GM10248 (cell line): Measurements from ENCODE around the gene LITAF.
A peak's percentile ranks its signal among the peaks of the same experiment; 100 is the strongest.

ENCODE experiments used
- CTCF ChIA-PET: fragments of 300-600 bp; sonication (Branson Sonifier 250); formaldehyde crosslinking; extraction: SDS; loops from one replicate; lab custom pipeline; 2021; ENCODE audit warnings: antibody characterized with exemption; lab: Yijun Ruan, JAX
- POLR2A ChIA-PET: fragments of 350-650 bp; sonication (Branson Sonifier 250); formaldehyde crosslinking; extraction: SDS; loops from one replicate; lab custom pipeline; 2020; ENCODE audit warnings: antibody characterized with exemption; lab: Yijun Ruan, JAX
- DNase-seq: peaks from one replicate; pipeline ENCODE4 v3.0.0; 2012; ENCODE audit errors: extremely low spot score
- TF ChIP-seq, protein P1 (sequence below): IDR thresholded peaks from 2 replicates; pipeline ENCODE4 v1.5.1; 2012; ENCODE audit warnings: mild to moderate bottlenecking, low read depth; ENCODE audit errors: extremely low read depth, missing control alignments, control extremely low read depth

Gene LITAF

DNA sequence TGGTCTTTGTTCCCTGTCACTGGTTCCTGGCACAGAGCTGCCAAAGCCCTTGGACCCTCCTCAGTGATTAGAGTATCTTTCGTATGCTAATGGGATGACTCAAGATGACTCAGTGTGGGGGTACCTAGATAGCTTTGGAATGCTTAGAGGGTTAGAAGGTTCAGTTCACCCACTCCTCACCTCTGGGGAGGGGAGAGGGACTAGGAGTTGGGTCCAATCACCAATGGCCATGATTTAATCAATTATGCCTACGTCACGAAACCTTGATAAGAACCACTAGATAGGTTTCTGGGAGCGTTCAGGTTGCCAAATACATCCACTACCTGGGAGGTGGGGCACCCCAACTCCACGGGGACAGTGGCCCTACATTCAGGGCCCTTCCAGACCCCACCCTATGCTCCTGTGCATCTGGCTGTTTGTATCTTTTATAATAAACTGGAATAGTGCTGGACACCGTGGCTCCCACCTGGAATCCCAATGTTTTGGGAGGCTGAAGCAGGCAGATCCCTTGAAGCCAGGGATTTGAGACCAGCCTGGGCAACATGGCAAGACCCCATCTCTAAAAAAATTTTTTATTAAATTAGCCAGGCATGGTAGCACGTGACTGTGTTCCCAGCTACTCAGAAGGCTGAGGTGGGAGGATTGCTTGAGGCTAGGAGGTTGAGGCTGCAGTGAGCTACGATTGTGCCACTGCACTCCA lies 29.2 kb upstream of the LITAF start:
- ChIA-PET CTCF (interaction anchor here (1.4 to 1.5 kb wide), 2 partner anchors 8 to 103 kb away, joined by 3 to 4 read pairs; no protein-coding TSS in a partner anchor), POLR2A (interaction anchor here (0.6 kb wide), 1 partner anchor 918 kb away, joined by 5 read pairs; no protein-coding TSS in a partner anchor)
- TF ChIP-seq, protein P1, sequence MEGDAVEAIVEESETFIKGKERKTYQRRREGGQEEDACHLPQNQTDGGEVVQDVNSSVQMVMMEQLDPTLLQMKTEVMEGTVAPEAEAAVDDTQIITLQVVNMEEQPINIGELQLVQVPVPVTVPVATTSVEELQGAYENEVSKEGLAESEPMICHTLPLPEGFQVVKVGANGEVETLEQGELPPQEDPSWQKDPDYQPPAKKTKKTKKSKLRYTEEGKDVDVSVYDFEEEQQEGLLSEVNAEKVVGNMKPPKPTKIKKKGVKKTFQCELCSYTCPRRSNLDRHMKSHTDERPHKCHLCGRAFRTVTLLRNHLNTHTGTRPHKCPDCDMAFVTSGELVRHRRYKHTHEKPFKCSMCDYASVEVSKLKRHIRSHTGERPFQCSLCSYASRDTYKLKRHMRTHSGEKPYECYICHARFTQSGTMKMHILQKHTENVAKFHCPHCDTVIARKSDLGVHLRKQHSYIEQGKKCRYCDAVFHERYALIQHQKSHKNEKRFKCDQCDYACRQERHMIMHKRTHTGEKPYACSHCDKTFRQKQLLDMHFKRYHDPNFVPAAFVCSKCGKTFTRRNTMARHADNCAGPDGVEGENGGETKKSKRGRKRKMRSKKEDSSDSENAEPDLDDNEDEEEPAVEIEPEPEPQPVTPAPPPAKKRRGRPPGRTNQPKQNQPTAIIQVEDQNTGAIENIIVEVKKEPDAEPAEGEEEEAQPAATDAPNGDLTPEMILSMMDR: no peak
- DNase-seq: no peak

DNA sequence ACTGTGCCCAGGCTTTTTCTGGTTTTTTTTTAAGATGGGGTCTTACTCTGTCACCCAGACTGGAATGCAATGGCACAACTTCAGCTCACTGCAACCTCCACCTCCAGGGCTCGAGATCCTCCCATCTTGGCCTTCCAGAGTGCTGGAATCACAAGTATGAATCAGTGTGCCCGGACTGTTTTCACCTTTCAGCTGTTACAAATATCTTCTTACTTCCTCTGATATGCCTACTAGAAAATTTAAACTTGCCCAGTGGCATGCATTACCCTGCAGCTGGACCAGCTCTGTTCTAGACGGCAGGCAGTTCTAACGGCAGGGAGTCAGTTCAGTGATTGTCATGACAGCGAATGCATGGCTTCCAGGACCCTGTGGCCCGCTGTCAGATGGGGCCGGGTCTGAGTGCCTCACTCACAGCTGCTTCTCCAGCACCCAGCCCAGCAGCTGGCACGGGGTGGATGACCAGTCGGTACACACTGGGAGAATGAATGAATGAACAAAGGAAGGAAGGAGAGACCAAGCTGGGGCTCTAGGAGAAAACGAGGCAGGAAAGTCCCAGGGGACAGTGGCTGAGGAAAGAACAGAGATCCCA lies 28.0 kb upstream of the LITAF start:
- ChIA-PET CTCF (interaction anchor here (1.4 kb wide), 1 partner anchor 104 kb away, joined by 3 read pairs; no protein-coding TSS in a partner anchor), POLR2A (no interaction called here)
- TF ChIP-seq, protein P1: no peak
- DNase-seq: no peak

DNA sequence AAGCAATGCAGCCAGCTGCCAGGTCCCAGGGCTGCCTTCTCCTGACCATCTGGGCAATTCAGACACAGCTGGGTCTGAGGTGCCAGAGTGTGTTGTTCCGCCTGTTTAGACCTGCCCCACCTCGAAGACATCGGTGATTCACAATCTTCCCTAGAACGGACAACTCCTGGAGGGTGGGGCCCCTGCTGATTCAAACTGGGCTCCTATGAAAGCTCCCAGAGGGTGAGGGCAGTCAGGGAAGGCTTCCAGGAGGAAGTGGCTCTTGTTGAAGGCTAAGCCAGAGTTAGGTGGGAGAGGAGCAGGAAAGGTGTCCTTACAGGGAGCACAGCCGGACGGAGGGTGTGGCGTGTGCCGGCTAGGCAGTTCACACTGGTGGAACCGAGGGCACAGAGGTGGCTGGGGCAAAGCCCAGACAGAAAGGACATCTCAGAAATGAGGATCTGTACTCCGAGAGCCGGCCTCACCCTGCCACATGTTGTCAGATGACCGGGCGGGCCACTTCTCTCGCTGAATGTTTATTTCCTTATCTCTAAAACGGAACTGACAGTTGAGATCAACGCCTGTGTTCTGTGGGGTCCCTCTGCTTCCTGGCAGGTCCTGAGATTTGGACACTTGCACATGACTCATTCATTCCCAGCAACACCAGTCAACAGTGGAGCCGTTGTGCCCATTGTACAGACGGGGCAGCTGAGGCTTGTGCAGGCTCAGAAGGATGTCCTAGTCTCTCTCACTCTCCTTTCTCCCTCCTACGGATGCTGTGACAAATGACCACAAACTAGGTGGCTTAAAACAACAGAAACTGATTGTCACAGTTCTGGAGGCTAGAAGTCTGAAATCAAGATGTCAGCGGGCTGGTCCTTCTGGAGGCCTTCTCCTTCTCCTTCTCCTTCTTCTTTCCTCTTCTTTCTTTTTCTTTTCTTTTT lies 26.9 kb upstream of the LITAF start:
- POLR2A ChIA-PET: interaction anchor here (0.6 kb wide), 1 partner anchor 26 kb away, joined by 12 read pairs; no protein-coding TSS in a partner anchor
- DNase-seq: peak; percentile 62
- TF ChIP-seq, protein P1: no peak
- CTCF ChIA-PET: interaction anchor here (1.1 to 2.0 kb wide), 4 partner anchors 13 to 206 kb away, joined by 3 to 8 read pairs (median 4); no protein-coding TSS in a partner anchor

DNA sequence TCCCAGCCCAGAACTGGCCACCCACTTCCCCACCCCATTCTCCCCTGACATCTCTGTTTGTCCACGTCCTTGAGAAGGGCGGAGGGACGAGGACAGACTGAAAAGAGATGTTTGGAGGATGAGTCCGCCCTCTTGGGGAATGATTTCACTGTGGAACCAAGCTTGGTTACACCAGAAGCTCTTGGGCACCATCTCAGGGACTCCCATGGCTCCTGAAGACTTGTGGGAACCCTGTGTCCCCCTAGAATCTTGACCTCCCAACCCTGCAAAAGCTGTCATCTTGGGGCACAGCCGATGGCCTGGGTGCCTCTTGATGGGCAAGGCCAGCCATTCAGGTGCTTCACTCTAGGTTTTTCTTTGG lies 25.9 kb upstream of the LITAF start:
- no peak for DNase-seq
- ChIA-PET POLR2A (interaction anchor here (0.7 kb wide), 1 partner anchor 62 kb away, joined by 3 read pairs; no protein-coding TSS in a partner anchor), CTCF (interaction anchor here (0.6 to 2.0 kb wide), 5 partner anchors 14 to 205 kb away, joined by 3 to 8 read pairs (median 3); no protein-coding TSS in a partner anchor)
- TF ChIP-seq, protein P1: no peak

DNA sequence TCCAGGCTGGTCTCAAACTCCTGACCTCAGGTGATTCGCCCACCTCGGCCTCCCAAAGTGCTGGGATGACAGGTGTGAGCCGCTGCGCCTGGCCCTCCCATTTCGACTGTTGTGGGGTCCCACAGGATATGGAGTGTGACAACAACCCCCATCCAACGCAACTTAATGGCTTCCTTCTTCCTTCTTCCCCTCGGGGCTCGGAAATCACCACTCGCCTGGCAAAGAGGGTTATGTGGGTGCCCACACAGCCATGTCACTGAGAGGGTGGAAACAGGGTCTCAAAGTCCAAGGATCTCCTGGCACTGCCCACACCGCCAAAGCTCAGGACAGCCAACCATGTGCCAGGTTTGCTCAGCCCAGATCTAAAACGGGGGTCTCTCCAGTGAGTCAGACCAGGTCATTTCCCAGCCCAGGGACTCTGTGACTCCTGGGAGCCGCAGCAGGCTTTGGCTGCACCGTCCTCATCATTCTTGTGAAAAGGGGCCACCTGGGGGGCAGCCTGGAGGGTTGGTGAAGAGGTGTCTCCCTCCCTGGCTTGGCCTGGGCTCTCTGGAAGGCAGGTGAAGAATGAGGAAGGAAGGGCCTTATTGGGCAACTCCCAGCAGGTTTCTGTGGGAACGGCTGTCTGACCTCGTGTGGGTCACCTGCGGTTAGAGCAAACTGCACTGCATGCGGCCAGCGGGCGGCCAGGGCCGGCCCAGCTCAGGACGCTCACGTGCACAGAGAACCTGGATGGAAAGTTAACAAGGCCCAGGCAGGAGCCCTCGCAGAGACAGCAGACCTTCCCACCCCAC lies 25.3 kb upstream of the LITAF start:
- CTCF ChIA-PET: interaction anchor here (1.9 to 2.0 kb wide), 2 partner anchors 28 to 80 kb away, joined by 5 to 8 read pairs; no protein-coding TSS in a partner anchor
- POLR2A ChIA-PET: interaction anchor here (0.7 kb wide), 1 partner anchor 63 kb away, joined by 3 read pairs; no protein-coding TSS in a partner anchor
- peak; percentile 40 for DNase-seq
- TF ChIP-seq, protein P1: no peak
